CD4-positive, alpha-beta T cell treated with Interleukin-21 for 1 hour (primary cell): ENCODE results near the gene MOXD1.
"Not testable (repeated sequence)": the region's sequence is repeated elsewhere in the genome, so short reads cannot be mapped to it uniquely, and the experiment has no call there.

ENCODE experiments used
- DNase-seq: peaks from one replicate; pipeline ENCODE4 v3.0.0-alpha.2; 2020

The MOXD1 gene

GRCh38 chr6:132344811-132345210 lies 56.5 kb downstream of the MOXD1 start:
- no peak for DNase-seq

GRCh38 chr6:132341646-132342045 lies 59.6 kb downstream of the MOXD1 start:
- DNase-seq = no peak

- no peak for DNase-seq
Observed at GRCh38 chr6:132334521-132334885, 66.8 kb downstream of the MOXD1 start.

- no peak for DNase-seq
Observed at GRCh38 chr6:132333639-132334520, 67.4 kb downstream of the MOXD1 start.

- DNase-seq = no peak
Observed at GRCh38 chr6:132330759-132331158, 70.5 kb downstream of the MOXD1 start.

- DNase-seq = no peak
Observed at GRCh38 chr6:132322398-132322797, 78.9 kb downstream of the MOXD1 start.

GRCh38 chr6:132320007-132320406 lies 81.3 kb downstream of the MOXD1 start:
- no peak for DNase-seq

- DNase-seq = no peak
Observed at GRCh38 chr6:132316970-132317369, 84.3 kb downstream of the MOXD1 start.

GRCh38 chr6:132314432-132314831 lies 86.8 kb downstream of the MOXD1 start:
- DNase-seq = no peak

- DNase-seq = no peak
Observed at GRCh38 chr6:132310921-132311320, 90.4 kb downstream of the MOXD1 start.

- DNase-seq = not testable (repeated sequence)
Observed at GRCh38 chr6:132310151-132310550, 91.1 kb downstream of the MOXD1 start.

GRCh38 chr6:132304891-132305305 lies 96.4 kb downstream of the MOXD1 start:
- no peak for DNase-seq

- DNase-seq = peak; percentile 8
Observed at GRCh38 chr6:132300323-132300949, 100.8 kb downstream of the MOXD1 start.

GRCh38 chr6:132298344-132298949 lies 102.8 kb downstream of the MOXD1 start:
- DNase-seq = peak; percentile 28

GRCh38 chr6:132289756-132290155 lies 111.5 kb downstream of the MOXD1 start:
- DNase-seq = no peak

GRCh38 chr6:132287101-132287500 lies 114.2 kb downstream of the MOXD1 start:
- no peak for DNase-seq

- DNase-seq = no peak
Observed at GRCh38 chr6:132286298-132287019, 114.8 kb downstream of the MOXD1 start.

- DNase-seq = no peak
Observed at GRCh38 chr6:132285004-132285780, 116.1 kb downstream of the MOXD1 start.

GRCh38 chr6:132282696-132283095 lies 118.6 kb downstream of the MOXD1 start:
- DNase-seq = no peak

- DNase-seq = no peak
Observed at GRCh38 chr6:132280436-132280835, 120.8 kb downstream of the MOXD1 start.

GRCh38 chr6:132279592-132280139 lies 121.6 kb downstream of the MOXD1 start:
- DNase-seq = peak; percentile 71
